Tibial nerve (tissue), 4 donors: Measurements from ENCODE around the gene NCOR1.

Experiments
- EP300 ChIP-seq, 2 donors: sonication (generic); formaldehyde crosslinking; IDR thresholded peaks; one replicate each; pipeline ENCODE4 v1.6.1; 2017; ENCODE audit warnings: antibody characterized with exemption in 2 of 2, mild to moderate bottlenecking in 1 of 2
- POLR2A ChIP-seq, 2 donors: fragments of 450-650 bp; IDR thresholded peaks; one replicate each; pipeline ENCODE4 v1.6.1; 2017; ENCODE audit warnings: antibody characterized with exemption in 2 of 2, mild to moderate bottlenecking in 2 of 2, moderate library complexity in 2 of 2
- TF ChIP-seq, protein P1 (sequence below), 5 experiments: fragments of 200-600 bp in 3 of 5; fragments of 450-650 bp in 2 of 5; sonication (generic) in 3 of 5; IDR thresholded peaks; one replicate each; pipeline ENCODE4 v1.5.1; 2016 to 2019; ENCODE audit warnings: antibody characterized with exemption in 5 of 5, mild to moderate bottlenecking in 3 of 5, moderate library complexity in 2 of 5

DNA sequence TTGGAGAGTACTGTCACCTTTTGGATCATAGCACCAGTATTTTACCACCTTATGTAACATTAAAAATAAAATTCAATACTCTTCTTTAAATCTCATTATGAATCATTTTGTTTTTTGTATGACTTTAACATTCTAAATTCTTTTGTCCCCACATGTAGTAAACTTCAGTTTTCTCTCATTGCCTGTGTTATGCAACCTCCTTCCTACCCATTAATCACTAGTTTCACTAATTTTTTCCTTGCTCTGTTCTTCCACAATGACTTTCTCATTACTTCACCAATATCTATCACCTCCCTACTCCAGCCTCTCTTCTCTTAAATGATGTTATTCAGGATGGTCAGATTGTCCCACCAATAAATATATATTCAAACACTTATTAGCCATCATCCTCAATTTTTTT, 147.0 kb downstream of the NCOR1 start:
- TF ChIP-seq, protein P1, sequence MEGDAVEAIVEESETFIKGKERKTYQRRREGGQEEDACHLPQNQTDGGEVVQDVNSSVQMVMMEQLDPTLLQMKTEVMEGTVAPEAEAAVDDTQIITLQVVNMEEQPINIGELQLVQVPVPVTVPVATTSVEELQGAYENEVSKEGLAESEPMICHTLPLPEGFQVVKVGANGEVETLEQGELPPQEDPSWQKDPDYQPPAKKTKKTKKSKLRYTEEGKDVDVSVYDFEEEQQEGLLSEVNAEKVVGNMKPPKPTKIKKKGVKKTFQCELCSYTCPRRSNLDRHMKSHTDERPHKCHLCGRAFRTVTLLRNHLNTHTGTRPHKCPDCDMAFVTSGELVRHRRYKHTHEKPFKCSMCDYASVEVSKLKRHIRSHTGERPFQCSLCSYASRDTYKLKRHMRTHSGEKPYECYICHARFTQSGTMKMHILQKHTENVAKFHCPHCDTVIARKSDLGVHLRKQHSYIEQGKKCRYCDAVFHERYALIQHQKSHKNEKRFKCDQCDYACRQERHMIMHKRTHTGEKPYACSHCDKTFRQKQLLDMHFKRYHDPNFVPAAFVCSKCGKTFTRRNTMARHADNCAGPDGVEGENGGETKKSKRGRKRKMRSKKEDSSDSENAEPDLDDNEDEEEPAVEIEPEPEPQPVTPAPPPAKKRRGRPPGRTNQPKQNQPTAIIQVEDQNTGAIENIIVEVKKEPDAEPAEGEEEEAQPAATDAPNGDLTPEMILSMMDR (IDR thresholded peaks at IDR 0.05) = no peak
- TF ChIP-seq POLR2A (IDR thresholded peaks at IDR 0.05) (no peak), EP300 (IDR thresholded peaks at IDR 0.05) (no peak)
